Embryonic facial prominence (tissue), 1 donor: ENCODE measurements around the gene PLA1A.

Source experiments
- DNase-seq: peaks from one replicate; pipeline ENCODE4 v3.0.0-alpha.2; 2016; ENCODE audit errors: extremely low spot score

Gene PLA1A

GRCh38 chr3:119608405-119609000 lies 10.8 kb downstream of the PLA1A start:
- DNase-seq = no peak

- no peak for DNase-seq
Measured at GRCh38 chr3:119609301-119609700, 11.6 kb downstream of the PLA1A start.

- no peak for DNase-seq
Measured at GRCh38 chr3:119611664-119612063, 14.0 kb downstream of the PLA1A start.

GRCh38 chr3:119613201-119613600 lies 15.5 kb downstream of the PLA1A start:
- DNase-seq = no peak

- no peak for DNase-seq
Measured at GRCh38 chr3:119613872-119614271, 16.2 kb downstream of the PLA1A start.

- no peak for DNase-seq
Measured at GRCh38 chr3:119616056-119616455, 18.4 kb downstream of the PLA1A start.

GRCh38 chr3:119619094-119619493 lies 21.4 kb downstream of the PLA1A start:
- DNase-seq = no peak

- DNase-seq = no peak
Measured at GRCh38 chr3:119620899-119621298, 23.2 kb downstream of the PLA1A start.

- no peak for DNase-seq
Measured at GRCh38 chr3:119624002-119624720, 26.5 kb downstream of the PLA1A start.

GRCh38 chr3:119625451-119626153 lies 27.9 kb downstream of the PLA1A start:
- no peak for DNase-seq

GRCh38 chr3:119626196-119626595 lies 28.5 kb downstream of the PLA1A start:
- DNase-seq = no peak

- no peak for DNase-seq
Measured at GRCh38 chr3:119627461-119627860, 29.8 kb downstream of the PLA1A start.

- no peak for DNase-seq
Measured at GRCh38 chr3:119628390-119628789, 30.7 kb downstream of the PLA1A start.

GRCh38 chr3:119628816-119629445 lies 31.2 kb downstream of the PLA1A start:
- no peak for DNase-seq

- DNase-seq = no peak
Measured at GRCh38 chr3:119630128-119630879, 32.6 kb downstream of the PLA1A start.

GRCh38 chr3:119630880-119631329 lies 33.2 kb downstream of the PLA1A start:
- DNase-seq = no peak

GRCh38 chr3:119631516-119631915 lies 33.8 kb downstream of the PLA1A start:
- DNase-seq = no peak

- DNase-seq = no peak
Measured at GRCh38 chr3:119632216-119632615, 34.5 kb downstream of the PLA1A start.

- no peak for DNase-seq
Measured at GRCh38 chr3:119632829-119633228, 35.1 kb downstream of the PLA1A start.

- no peak for DNase-seq
Measured at GRCh38 chr3:119635719-119636118, 38.0 kb downstream of the PLA1A start.

- no peak for DNase-seq
Measured at GRCh38 chr3:119636249-119636648, 38.6 kb downstream of the PLA1A start.
